ENCODE data around the gene CDK5R1. TPM values are rescaled to one million over a fixed set of nuclear protein-coding genes. Genes with fewer than 3 reads are reported as not detected.

CDK5R1 gene
- total RNA-seq, 1 donor from 2014 or later: 1.3 TPM

- intact Hi-C loops (cut with DNase I): loop anchor here (5.0 kb wide), 1 partner anchor 268 kb away; no protein-coding TSS in a partner anchor
- ATAC-seq (no peak), DNase-seq (ENCODE audit: missing footprints) (no peak)
Measured at GRCh38 chr17:32489320-32490100, 2.7 kb downstream of the CDK5R1 start.

GRCh38 chr17:32490101-32490482 lies 3.3 kb downstream of the CDK5R1 start:
- DNase-seq (ENCODE audit: missing footprints): no peak
- intact Hi-C loops (cut with DNase I): no loop called here
- ATAC-seq: no peak

GRCh38 chr17:32491371-32492263 lies 4.8 kb downstream of the CDK5R1 start:
- ATAC-seq (no peak), DNase-seq (ENCODE audit: missing footprints) (no peak)
- intact Hi-C loops (cut with DNase I): no loop called here

GRCh38 chr17:32492264-32492589 lies 5.4 kb downstream of the CDK5R1 start:
- intact Hi-C loops (cut with DNase I): no loop called here
- ATAC-seq (no peak), DNase-seq (ENCODE audit: missing footprints) (no peak)

GRCh38 chr17:32492648-32493289 lies 6.0 kb downstream of the CDK5R1 start:
- intact Hi-C loops (cut with DNase I): no loop called here
- DNase-seq (ENCODE audit: missing footprints) (no peak), ATAC-seq (peak; percentile 17)

- intact Hi-C loops (cut with DNase I): no loop called here
Measured at GRCh38 chr17:32493571-32493970, 6.8 kb downstream of the CDK5R1 start.

GRCh38 chr17:32493976-32494513 lies 7.3 kb downstream of the CDK5R1 start:
- no peak for DNase-seq (ENCODE audit: missing footprints)
- intact Hi-C loops (cut with DNase I): no loop called here
- no peak for ATAC-seq

More at GRCh38 chr17:32493571-32493970, 6.8 kb downstream of the CDK5R1 start:
- DNase-seq (ENCODE audit: missing footprints) (no peak), ATAC-seq (no peak)

GRCh38 chr17:32494621-32495358 lies 8.0 kb downstream of the CDK5R1 start:
- DNase-seq (ENCODE audit: missing footprints) (no peak), ATAC-seq (no peak)
- intact Hi-C loops (cut with DNase I): loop anchor here (5.0 kb wide), 1 partner anchor 113 kb away; no protein-coding TSS in a partner anchor

GRCh38 chr17:32495359-32496231 lies 8.8 kb downstream of the CDK5R1 start:
- peak; percentile 79 for DNase-seq (ENCODE audit: missing footprints)
- ATAC-seq: peak; percentile 49
- intact Hi-C loops (cut with DNase I): loop anchor here (5.0 kb wide), 1 partner anchor 112 kb away; no protein-coding TSS in a partner anchor

- ATAC-seq: peak; percentile 58
- DNase-seq (ENCODE audit: missing footprints): no peak
- intact Hi-C loops (cut with DNase I): loop anchor here (5.0 kb wide), 1 partner anchor 111 kb away; no protein-coding TSS in a partner anchor
Measured at GRCh38 chr17:32496395-32497073, 9.7 kb downstream of the CDK5R1 start.

- no peak for DNase-seq (ENCODE audit: missing footprints)
- ATAC-seq: no peak
- intact Hi-C loops (cut with DNase I): loop anchor here (5.0 kb wide), 1 partner anchor 110 kb away; no protein-coding TSS in a partner anchor
Measured at GRCh38 chr17:32497431-32498205, 10.8 kb downstream of the CDK5R1 start.

- DNase-seq (ENCODE audit: missing footprints) (no peak), ATAC-seq (no peak)
- intact Hi-C loops (cut with DNase I): loop anchor here (5.0 kb wide), 1 partner anchor 109 kb away; no protein-coding TSS in a partner anchor
Measured at GRCh38 chr17:32498391-32498790, 11.6 kb downstream of the CDK5R1 start.

- ATAC-seq: no peak
- DNase-seq (ENCODE audit: missing footprints): no peak
- intact Hi-C loops (cut with DNase I): no loop called here
Measured at GRCh38 chr17:32502013-32502412, 15.2 kb downstream of the CDK5R1 start.

GRCh38 chr17:32502710-32503109 lies 15.9 kb downstream of the CDK5R1 start:
- no peak for ATAC-seq
- intact Hi-C loops (cut with DNase I): no loop called here
- DNase-seq (ENCODE audit: missing footprints): no peak

- intact Hi-C loops (cut with DNase I): no loop called here
- no peak for ATAC-seq
- no peak for DNase-seq (ENCODE audit: missing footprints)
Measured at GRCh38 chr17:32503251-32504165, 16.7 kb downstream of the CDK5R1 start.
